SW480 (cell line): ENCODE data around the gene STARD13.

Experiments used
- DNase-seq: peaks from one replicate; pipeline ENCODE4 v3.0.0-alpha.2; 2016; ENCODE audit warnings: low spot score

The STARD13 gene

DNA sequence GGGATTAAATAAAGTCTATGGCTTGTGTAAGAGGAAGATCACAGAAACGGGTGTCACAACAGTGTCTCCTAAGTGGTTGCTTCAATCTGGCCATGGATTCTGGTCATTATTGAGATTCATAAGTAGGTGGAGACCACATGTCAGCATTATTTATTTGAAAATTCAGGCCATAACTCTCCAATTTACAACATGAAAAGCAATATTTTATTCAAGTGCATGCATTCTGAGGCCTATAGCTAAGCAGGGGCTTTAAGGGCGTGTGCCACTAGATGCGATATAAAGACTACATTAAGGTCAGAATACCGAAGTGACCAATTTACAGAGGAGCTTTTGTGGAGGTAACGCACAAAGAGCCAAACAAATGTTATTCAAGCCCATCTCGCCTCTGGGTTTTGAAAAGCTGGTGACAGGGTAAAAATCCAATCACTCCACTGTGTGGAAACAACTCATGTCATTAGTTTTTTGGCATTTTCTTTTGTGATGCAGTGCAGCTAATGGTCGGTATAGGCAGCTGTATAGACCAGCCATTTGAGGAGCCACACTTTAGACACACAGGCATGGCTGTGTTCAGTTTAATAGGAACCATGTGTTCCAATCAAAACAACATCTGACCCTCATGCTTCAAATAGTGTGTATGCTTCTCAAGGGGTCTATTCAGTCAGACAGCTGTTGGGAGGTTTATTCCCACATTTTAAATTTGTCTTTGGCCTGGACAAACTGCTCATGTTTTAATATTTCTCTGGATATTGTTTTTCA, 145.6 kb downstream of the STARD13 start:
- no peak for DNase-seq

DNA sequence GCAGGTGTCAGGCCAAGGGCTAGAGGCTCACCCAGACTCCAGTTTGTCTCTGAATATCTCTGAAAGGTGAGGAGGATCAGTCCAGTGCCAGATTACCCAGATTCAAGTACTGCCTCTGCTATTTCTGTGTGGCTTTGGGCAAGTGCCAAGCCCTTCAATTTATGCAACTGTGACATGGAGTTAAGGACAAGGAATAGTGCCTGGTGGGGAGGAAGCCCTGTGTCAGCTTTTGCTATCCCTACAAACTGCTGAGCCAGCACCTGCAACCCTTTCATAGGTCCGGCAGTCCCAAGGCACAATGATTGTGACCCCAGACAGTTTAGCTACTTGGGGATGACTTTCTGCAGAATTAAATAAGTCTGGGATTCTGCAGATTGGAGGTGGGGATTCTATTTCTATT, 146.4 kb downstream of the STARD13 start:
- no peak for DNase-seq

DNA sequence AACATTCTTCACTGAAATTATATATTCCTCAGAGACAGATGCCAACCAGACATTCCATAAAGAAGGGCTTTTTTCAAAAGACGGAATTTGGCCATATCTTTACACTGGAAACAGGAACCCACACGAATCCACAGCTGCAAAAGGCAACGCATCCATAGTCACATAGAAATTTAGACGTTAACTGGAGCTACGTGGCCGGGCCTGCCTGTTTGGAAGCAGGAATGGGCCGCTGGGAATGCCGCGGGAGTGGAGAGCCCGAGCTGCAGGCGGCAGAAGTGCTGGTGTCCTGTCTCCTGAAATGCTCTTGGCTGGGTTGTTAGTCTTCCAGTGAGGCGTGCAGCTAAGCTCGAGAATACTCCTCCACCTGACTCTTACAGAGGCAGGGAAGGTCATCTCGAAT, 147.1 kb downstream of the STARD13 start:
- DNase-seq, result no peak

DNA sequence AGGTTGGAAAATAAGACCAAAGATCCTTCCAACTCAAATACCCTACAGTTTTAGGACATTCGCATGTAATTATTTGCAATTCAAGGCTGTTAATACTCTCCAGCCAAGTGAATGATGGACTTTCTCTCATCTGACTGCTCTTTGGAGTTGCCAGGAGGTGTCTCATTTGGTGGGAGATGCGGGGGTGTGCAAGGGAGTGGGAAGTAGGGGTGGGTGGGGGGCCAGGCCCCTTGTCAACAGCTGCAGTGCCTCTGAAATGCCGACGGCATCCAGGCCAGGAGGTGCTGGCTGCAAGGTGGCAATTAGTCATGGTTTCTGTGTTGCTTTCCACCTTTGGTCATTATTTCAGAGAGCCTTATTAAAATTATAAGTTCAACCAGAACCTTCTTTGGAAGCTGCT, 147.8 kb downstream of the STARD13 start:
- DNase-seq, result no peak

DNA sequence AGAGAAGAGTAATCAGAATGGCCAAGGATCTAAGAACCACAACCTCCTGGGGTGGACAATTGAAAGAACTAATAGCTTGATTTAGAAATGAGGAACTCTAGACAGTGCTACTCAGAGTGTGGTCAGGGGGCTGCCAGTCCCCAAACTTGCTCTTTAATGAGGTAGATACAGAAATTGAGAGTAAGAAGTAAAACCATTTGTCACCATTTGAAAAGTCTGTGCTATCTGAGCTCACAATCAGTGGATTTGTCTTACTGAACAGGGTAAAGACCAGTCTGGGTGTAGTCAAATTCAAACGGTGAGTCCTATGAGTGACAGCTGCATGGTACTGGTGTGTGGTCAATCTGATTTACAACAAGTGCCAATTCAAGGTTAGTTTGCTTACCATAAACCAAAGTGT, 150.5 kb downstream of the STARD13 start:
- DNase-seq, result no peak

DNA sequence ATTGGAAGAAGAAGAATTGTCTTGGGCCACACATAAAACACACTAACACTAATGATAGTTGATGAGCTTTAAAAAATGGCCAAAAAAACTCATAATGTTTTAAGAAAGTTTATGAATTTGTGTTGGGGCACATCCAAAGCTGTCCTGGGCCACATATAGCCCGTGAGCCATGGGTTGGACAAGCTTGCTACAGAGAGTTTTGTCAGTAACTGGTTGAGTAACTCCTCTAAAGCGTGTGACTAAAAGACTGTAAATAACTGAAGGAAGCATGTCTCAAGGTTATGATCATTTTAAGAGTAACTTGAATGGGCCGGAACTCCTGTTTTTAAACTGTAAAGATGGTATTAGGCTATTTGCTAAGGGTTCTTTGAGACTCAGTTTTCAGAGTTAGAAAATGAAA, 151.3 kb downstream of the STARD13 start:
- DNase-seq, result no peak

DNA sequence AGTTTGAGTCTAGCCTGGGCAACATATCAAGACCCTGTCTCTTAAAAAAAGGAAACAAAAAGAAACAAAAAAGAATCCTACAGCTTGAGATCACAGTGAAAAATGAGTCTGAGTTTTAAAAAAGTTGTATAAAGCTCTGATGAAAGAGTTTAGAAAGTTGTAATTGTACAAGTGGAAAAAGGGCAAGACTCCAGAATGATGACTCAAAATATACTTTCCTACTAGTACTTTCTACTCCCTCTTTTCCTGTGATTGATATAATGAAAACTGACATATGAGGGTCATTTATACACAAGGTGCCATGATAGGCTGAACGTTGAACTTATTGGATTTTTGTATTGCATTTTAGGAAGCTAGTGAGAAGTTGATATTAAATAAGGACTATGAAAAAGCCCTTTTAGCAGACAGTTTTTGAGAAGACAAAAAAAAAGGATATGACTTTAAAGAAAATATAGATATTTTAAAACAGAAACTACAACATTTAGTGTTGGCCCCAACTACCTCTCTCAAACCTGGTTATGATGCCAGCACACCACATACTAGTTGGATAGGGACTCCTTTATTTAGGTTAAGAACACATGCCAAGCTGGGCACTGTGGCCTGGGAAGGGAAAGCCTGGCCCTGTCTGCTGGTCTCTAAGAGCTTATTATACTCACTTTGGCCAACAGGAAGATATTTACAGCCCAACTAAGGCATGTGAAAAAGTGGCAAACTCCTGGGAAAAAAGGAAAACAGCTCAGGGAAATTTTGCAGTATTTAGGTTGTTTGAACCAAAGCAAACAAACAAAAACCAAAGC, 152.7 kb downstream of the STARD13 start:
- DNase-seq, result no peak

DNA sequence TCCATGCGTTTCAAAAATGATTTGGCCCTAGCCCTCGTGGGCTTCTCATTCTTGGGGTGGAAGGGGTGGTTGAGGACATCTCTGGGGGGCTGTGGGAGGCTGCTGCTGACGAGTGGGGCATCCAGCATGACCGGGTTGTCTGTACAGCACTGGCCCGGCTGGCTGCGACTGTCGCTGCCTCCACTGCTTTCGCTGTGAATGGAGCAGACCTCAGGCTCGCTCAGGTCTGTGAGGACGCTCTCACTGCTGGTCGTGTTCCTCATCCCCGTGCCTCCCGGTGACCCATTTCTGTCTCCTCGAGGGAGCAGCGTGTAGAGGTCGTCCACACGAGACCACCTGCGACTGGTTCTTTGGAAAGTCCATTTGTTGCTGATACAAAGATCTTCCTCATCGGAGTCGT, 155.7 kb downstream of the STARD13 start:
- no peak for DNase-seq

DNA sequence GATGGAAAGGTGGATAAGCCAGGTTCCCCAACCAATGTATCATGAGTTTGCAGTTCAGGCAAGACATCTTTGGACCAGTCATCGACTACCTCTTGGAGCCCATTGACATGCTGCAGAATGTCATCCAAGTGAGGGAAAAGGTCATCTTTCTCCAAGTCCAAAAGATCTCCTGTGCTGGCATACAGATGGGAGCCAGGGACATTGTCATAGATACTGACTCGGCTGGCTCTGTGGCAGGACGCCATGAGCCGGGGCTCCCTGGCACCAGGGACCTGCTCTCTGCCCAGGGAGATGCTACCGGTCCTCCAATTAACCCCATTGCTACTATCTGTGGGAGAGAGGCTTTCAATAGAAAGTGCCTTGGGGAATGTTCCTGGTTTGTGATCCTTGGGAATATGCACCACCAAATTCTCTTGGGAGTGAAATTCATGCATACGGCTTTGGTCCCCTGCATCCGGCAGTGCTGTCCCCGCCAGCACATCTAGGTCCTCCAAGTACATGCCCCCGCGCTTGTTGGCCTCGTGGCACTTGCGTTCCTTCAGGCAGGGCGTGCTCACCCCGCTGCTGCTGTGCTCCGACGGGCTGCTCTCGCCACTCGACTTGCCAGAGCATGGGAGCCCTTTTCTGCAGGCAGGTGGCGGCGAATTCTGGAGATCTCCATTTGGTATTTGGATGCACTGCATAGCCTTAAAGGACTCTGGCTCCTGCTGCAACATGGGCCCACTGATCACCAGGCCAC, 156.3 kb downstream of the STARD13 start:
- no peak for DNase-seq

DNA sequence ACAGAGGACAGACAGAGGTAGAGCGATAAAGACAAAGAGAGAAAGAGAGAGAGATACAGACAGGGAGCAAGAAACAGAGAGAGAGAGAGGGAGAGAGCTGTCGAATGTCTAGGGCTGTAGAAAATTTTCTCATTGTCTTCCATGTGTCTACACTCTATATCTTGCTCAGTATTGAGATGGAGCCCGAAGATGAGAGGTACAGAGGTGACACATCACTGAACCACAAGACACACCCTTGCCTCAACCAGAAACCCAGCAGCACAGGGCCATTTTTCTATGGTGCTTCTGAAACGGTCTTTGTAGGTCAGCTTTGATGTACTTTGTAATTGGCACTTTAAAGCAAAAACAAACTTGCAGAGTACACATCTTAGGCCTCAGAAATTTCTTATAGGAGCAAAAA, 157.4 kb downstream of the STARD13 start:
- DNase-seq, result no peak

DNA sequence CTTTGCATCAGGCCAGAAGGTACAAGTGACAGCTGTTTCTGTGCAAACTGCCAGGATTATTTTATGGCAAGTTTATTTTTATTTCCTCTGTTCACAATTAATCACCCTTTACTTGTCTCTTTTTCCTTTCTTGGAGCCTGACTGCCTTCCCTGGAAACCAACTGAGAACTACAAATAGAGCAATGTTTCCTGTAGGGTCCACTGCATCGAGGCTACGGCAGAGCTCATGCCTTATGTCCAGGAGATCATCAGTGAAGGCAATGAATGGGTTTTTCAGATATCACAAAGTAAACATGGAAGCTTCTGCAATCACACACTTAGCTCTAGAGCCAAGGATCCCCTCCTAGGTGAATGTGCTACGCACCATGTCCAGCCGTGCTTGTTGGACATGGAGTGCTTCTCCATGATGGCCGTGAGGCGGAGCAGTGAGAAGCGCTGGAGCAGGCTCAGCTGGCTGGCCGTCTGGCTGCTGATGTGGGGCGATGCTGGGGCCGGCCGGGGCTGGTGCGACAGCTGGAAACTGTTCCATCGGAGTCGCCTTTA, 158.5 kb downstream of the STARD13 start:
- no peak for DNase-seq

DNA sequence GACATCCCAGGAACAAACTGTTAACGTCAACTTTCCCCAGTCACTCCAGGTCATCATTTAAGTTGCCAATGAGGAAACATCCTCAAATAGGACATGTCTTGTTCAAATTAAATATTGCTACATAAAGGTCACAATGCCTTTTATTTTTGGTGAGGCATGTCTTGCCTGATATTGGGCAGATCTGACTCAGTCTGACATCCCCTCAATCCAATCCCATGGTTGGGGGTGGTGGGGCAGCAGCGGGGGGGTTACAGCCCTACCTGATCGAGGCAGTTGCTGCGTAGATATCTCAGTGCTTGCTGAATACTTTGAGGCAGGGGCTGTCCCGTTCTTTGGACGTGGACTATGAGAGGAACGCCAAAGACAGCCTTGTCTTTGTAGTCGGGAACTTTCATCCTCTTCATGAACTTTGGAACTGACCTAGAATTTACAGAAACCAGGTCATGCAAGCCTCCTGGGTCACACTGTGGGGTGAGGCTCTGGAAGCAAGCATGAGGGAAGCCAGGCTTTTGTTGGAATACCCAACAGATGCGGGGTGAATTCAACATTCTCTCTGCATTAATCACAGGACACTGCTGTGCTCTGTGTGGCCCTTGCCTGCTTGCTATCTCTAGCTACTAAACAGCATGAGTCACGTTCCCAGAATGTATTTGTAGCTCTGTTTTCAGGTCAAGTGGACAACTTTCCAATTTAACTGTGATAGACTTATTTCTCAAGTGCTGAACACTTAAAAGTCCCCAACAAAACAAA, 159.6 kb downstream of the STARD13 start:
- DNase-seq, result peak; percentile 96

DNA sequence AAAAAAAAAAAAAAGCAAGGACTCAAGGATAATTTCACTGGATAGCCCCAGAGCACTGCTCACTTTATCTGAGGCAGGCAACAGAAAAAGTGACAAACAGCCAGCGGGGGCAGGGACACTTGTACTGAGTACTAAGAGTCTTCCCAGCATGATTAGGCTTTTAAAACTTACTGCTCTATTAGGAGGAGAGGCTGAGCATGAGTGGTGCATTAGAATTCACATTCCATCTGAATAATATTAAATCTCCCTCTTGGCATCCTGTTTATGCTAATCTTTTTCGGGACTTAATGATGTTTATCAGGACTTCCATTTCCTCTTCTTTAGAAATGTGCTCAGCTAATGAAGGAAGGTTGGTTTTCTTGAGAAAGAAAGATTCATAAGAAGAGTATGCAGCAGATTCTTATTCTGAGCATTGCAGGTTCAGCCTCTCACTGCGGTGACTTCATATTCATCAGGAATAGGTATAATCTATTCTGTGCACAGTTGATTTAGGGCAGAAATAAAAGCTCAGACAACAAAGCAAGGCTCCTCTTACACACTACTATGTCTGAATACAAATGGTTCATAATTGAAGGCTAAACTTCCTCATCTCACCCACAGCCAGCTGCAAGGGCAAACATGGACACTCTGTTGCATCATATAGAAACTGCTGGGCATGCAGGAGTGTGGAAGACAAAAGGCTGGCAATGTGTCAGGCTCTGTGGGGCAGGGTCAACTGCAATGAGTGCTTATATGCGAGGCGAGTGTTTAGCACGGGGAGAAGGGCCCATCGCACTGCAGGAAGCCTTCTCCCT, 162.3 kb downstream of the STARD13 start:
- no peak for DNase-seq

DNA sequence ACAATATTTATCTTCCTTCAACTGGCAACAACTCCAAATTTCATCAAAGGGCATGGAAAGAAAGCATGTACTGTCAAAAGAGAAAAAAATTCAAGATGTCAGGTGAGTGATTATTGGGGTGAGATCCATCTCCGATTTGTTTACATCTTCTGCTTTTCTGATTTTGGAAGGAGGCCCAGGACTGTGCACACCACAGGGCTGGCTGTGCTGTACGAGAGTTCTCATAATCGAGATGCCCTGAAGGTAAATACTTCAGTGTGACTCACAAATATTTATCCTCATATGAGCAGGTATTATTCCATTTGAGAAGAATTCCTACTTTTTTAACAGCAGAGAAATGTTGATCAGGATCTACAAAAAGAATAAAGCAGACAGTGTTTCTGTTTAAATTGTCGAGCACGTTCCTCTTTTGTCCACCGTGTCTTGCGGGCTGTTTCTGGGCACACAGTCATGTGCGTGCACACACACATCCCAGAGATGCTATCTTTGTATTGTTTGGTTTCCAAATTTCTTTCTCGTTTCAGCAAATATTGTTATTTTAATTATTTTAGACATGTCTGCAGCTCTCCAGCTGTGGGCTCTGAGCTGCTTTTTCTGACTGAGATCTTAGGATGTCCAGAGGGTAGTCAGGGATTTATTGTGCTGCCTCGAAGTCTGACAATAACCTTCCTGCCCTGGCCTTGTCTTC, 165.6 kb downstream of the STARD13 start:
- no peak for DNase-seq

DNA sequence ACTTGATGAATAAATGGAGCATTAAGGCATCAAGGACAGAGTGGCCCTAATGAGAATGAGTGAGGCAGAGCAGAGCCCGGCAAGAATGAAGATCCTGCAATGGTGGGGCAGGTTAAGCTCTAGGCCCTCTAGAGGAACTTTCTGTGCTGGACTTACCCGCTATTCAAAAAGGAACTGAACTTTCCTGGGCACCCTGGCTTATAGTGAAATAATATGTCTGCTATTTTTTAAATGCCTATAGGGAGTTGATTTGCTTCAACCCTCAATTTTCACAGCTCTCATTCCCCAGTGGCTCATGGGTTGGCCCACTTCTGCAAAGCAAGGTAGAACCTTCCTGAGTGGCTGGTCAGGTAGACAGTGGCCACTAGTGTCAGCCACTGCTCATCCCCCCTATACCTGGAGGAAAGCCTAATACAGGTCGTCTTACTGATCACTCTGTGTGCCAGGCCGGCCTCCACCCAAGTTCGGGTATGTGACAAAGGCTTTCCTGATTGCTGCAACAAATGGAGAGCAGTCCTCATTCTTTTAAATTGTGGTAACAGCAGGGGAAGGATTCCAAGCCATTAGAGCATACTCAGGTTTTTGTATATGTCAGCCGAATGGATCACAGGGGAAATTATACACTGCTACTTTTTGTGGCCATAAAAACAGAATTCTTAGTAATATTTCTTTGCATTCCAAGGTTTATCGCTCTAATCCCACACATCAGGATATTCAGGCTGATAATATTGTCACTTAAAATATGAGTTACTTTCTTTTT, 166.4 kb downstream of the STARD13 start:
- DNase-seq, result no peak

DNA sequence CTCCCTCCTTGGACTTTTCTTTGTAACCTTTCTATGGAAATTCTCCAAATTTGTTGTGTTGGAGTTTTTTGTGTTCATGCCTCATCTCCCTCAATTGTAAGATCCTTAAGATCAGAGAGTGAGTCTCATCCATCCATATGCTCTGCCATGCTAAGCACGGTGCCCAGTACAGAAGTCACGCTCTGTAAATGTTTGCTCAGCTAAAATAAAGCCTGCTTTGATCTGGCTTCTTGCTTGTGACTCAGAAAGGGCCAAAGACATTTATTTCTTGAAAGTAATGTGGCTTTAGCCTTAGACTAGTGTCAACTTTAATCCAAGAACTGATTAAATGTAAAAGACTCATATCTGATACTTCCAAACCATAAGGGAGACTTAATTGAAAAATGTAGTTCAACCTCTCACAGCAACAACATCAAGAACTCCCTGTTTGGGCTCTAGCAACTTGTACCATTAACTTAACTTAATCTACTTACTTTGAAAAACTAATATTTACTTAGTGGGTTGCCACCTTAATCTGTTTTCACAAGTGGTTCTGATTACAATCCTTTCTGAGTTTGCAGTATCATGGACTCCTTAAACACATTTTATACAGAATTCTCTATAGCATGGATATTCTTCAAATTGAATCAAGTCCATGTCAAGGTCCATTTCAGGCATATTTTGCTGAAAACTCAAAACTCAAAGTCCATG, 169.1 kb downstream of the STARD13 start:
- no peak for DNase-seq

DNA sequence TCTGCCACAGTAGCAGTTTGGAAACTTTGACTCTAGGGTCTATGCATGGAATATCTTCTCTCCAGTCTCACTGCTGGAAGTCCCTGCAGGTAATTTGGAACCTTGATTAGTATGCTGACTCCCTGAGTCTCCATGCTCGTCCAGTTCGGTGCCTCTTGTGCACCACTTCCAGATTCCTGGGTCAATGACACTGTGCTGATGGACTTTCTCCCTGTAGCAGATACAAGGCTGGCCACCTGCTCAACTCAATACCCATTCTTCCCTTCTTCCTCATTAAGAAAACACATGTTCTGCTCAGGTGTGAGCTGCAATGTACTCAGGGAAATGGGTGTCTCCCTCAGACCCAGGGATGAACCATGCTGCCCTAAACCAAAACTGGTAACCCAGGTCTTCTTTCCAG, 170.3 kb downstream of the STARD13 start:
- DNase-seq, result no peak

DNA sequence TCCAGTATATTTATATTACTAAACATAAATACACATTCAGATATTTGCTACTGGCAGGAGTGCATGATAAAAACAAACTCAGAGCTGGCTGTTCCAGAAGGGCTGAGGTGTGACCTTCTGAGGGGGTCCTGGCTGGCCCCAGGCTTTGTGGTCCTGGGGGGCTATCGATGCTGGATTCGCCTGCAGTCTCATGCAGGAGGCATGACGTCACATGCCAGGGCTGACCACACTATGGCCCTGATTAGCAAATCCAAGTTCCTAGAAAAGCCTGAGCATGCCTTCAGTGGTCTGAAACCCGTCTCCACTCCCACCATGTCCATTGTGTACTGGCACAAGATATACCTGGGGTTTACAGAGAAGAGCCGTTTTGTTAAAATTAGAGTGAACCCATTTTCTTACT, 171.4 kb downstream of the STARD13 start:
- DNase-seq, result no peak

DNA sequence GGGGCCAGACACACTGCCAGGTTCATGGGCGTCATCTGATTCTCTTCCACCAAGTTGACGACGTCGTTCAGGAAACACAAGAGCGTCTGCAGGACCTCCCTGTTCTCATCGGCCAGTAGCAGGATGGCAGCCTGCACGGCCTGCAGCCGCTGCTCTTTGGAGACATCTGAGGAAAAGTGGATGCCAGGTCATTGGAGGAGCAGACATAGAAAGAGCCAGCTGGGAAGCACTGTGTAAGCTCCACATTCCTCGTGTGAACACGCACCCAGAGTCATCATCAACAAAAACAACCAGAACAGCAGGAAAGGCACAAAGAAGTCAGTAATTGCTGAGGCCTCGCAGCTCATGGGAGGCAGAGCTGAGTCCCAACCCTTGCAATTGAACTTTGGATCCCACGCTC, 172.8 kb downstream of the STARD13 start:
- DNase-seq, result no peak
